H9 (cell line): Measurements from ENCODE around the gene SLC17A5. TPM values are rescaled to one million over a fixed set of nuclear protein-coding genes. Genes with fewer than 3 reads are reported as not detected.

Experiments
- DNase-seq: peaks from one replicate; pipeline ENCODE4 v3.0.0-alpha.2; 2017
- H2AFZ ChIP-seq: one replicate; pipeline ENCODE4 v1.6.1; 2013; ENCODE audit warnings: mild to moderate bottlenecking, low read length, control low read depth, moderate library complexity
- H2AK5ac ChIP-seq: 2 replicates; pipeline ENCODE4 v1.6.1; 2013; ENCODE audit warnings: low read length, control low read depth, mixed read lengths; ENCODE audit not compliant: insufficient read length
- H2BK120ac ChIP-seq: one replicate; pipeline ENCODE4 v1.6.1; 2013; ENCODE audit warnings: low read depth, mild to moderate bottlenecking, low read length, control low read depth, inconsistent platforms; ENCODE audit not compliant: poor library complexity, severe bottlenecking
- H2BK12ac ChIP-seq: 2 replicates; pipeline ENCODE4 v1.6.1; 2013; ENCODE audit warnings: low read length, control low read depth, mixed read lengths, low read depth; ENCODE audit not compliant: insufficient read length
- H2BK15ac ChIP-seq: 2 replicates; pipeline ENCODE4 v1.6.1; 2013; ENCODE audit warnings: low read depth, low read length, control low read depth
- H2BK20ac ChIP-seq: one replicate; pipeline ENCODE4 v1.6.1; 2013; ENCODE audit warnings: low read depth, mild to moderate bottlenecking, low read length, control low read depth, inconsistent platforms; ENCODE audit not compliant: poor library complexity, severe bottlenecking
- H2BK5ac ChIP-seq: 2 replicates; pipeline ENCODE4 v1.6.1; 2013; ENCODE audit warnings: low read length, control low read depth, mixed read lengths; ENCODE audit not compliant: insufficient read length
- H3K14ac ChIP-seq: 2 replicates; pipeline ENCODE4 v1.6.1; 2013; ENCODE audit warnings: low read length, control low read depth; ENCODE audit not compliant: insufficient read depth
- H3K18ac ChIP-seq: 2 replicates; pipeline ENCODE4 v1.6.1; 2013; ENCODE audit warnings: low read depth, mild to moderate bottlenecking, mixed read lengths, low read length, control low read depth; ENCODE audit not compliant: insufficient read length
- H3K23ac ChIP-seq: 2 replicates; pipeline ENCODE4 v1.6.1; 2013; ENCODE audit warnings: low read length, control low read depth, mixed read lengths, low read depth; ENCODE audit not compliant: insufficient read length
- H3K23me2 ChIP-seq: 2 replicates; pipeline ENCODE4 v1.6.1; 2013; ENCODE audit warnings: low read depth, mild to moderate bottlenecking, mixed read lengths, low read length, control low read depth; ENCODE audit not compliant: insufficient read length, poor library complexity, severe bottlenecking
- H3K27ac ChIP-seq: 2 replicates; pipeline ENCODE4 v1.5.1; 2013; ENCODE audit warnings: low read length, control low read depth, mixed read lengths, low read depth; ENCODE audit not compliant: insufficient read length
- H3K27me3 ChIP-seq: 2 replicates; pipeline ENCODE4 v1.6.1; 2013; ENCODE audit warnings: low read length, control low read depth, inconsistent platforms; ENCODE audit not compliant: insufficient read depth
- H3K4ac ChIP-seq: 2 replicates; pipeline ENCODE4 v1.6.1; 2013; ENCODE audit warnings: low read depth, mild to moderate bottlenecking, control low read depth, inconsistent platforms, low read length, moderate library complexity
- H3K4me1 ChIP-seq: 2 replicates; pipeline ENCODE4 v1.6.1; 2013; ENCODE audit warnings: low read length, control low read depth, inconsistent platforms; ENCODE audit not compliant: insufficient read depth
- H3K4me2 ChIP-seq: 2 replicates; pipeline ENCODE4 v1.6.1; 2013; ENCODE audit warnings: low read length, control low read depth, mixed read lengths; ENCODE audit not compliant: insufficient read length, insufficient read depth
- H3K56ac ChIP-seq: 2 replicates; pipeline ENCODE4 v1.6.1; 2013; ENCODE audit warnings: low read depth, mild to moderate bottlenecking, mixed read lengths, low read length, control low read depth; ENCODE audit not compliant: insufficient read length
- H3K79me1 ChIP-seq: 2 replicates; pipeline ENCODE4 v1.6.1; 2013; ENCODE audit warnings: low read depth, mild to moderate bottlenecking, moderate library complexity, low read length, control low read depth, inconsistent platforms; ENCODE audit not compliant: insufficient read depth, poor library complexity, severe bottlenecking
- H3K79me2 ChIP-seq: 2 replicates; pipeline ENCODE4 v1.6.1; 2013; ENCODE audit warnings: low read length, control low read depth, inconsistent platforms; ENCODE audit not compliant: insufficient read depth
- H3K9ac ChIP-seq: 2 replicates; pipeline ENCODE4 v1.6.1; 2013; ENCODE audit warnings: low read length, control low read depth, mixed read lengths; ENCODE audit not compliant: insufficient read length; ENCODE audit errors: extremely low read depth
- H3K9me3 ChIP-seq: one replicate; pipeline ENCODE4 v1.6.1; 2013; ENCODE audit warnings: low read depth, low read length, inconsistent platforms; ENCODE audit not compliant: control insufficient read depth
- H3T11ph ChIP-seq: one replicate; pipeline ENCODE4 v1.6.1; 2013; ENCODE audit warnings: mild to moderate bottlenecking, low read length, control low read depth, inconsistent platforms
- H4K20me1 ChIP-seq: one replicate; pipeline ENCODE4 v1.6.1; 2013; ENCODE audit not compliant: control insufficient read depth, insufficient read length, insufficient read depth
- H4K5ac ChIP-seq: 2 replicates; pipeline ENCODE4 v1.6.1; 2013; ENCODE audit warnings: low read depth, mild to moderate bottlenecking, mixed read lengths, low read length, control low read depth; ENCODE audit not compliant: insufficient read length
- H4K8ac ChIP-seq: replicated peaks from 2 replicates; pipeline ENCODE4 v1.6.1; 2013; ENCODE audit warnings: low read length, control low read depth, mixed read lengths, low read depth; ENCODE audit not compliant: insufficient read length
- H4K91ac ChIP-seq: 2 replicates; pipeline ENCODE4 v1.6.1; 2013; ENCODE audit warnings: low read depth, mild to moderate bottlenecking, moderate library complexity, mixed read lengths, low read length, control low read depth; ENCODE audit not compliant: insufficient read length
- H3K27ac Mint-ChIP-seq, 3 experiments: 2 replicates in 2 of 3; 3 replicates in 1 of 3; pipeline ENCODE4 v1.8.0; 2020 to 2021; ENCODE audit warnings: mixed read lengths in 3 of 3, mild to moderate bottlenecking in 1 of 3, moderate library complexity in 1 of 3
- H3K27me3 Mint-ChIP-seq: 2 replicates; pipeline ENCODE4 v1.8.0; 2021; ENCODE audit warnings: low read depth, mild to moderate bottlenecking, moderate library complexity, mixed read lengths
- H3K36me3 Mint-ChIP-seq, 3 experiments: 2 replicates in 2 of 3; 3 replicates in 1 of 3; pipeline ENCODE4 v1.8.0; 2020 to 2021; ENCODE audit warnings: low read depth in 3 of 3, mixed read lengths in 3 of 3; ENCODE audit not compliant: insufficient read depth in 1 of 3
- H3K4me1 Mint-ChIP-seq, 2 experiments: 2 replicates each; pipeline ENCODE4 v1.8.0; 2020; ENCODE audit warnings: mixed read lengths in 2 of 2
- H3K4me3 Mint-ChIP-seq, 2 experiments: 2 replicates in 1 of 2; 3 replicates in 1 of 2; pipeline ENCODE4 v1.8.0; 2020 to 2021; ENCODE audit warnings: mild to moderate bottlenecking in 2 of 2, mixed read lengths in 2 of 2, moderate library complexity in 1 of 2
- H3K9me3 Mint-ChIP-seq, 2 experiments: 2 replicates in 1 of 2; 3 replicates in 1 of 2; pipeline ENCODE4 v1.8.0; 2020; ENCODE audit warnings: mild to moderate bottlenecking in 2 of 2, mixed read lengths in 2 of 2, moderate library complexity in 1 of 2
- WGBS: extraction: QIAGEN DNeasy Blood & Tissue Kit; methylation state at CpG from one replicate; pipeline ENCODE4 v1.1.7; 2013; ENCODE audit warnings: missing lambda C conversion rate, low lambda C conversion rate, mixed read lengths; ENCODE audit not compliant: insufficient read length; ENCODE audit errors: extremely low coverage; 5-methylcytosine and 5-hydroxymethylcytosine counted together
- total RNA-seq: library from RNA; stranded (reverse); gene quantifications from 2 replicates; pipeline ENCODE4 v1.2.1, GENCODE V29; 2021
- TF ChIP-seq, protein P1 (sequence below): fragments of 200-600 bp; sonication (generic); conservative IDR thresholded peaks from 3 replicates; pipeline ENCODE4 v1.8.0; 2021; ENCODE audit warnings: antibody characterized with exemption, mild to moderate bottlenecking

SLC17A5 gene
- total RNA-seq, 1 experiment from 2014 or later = 8.9 TPM

DNA sequence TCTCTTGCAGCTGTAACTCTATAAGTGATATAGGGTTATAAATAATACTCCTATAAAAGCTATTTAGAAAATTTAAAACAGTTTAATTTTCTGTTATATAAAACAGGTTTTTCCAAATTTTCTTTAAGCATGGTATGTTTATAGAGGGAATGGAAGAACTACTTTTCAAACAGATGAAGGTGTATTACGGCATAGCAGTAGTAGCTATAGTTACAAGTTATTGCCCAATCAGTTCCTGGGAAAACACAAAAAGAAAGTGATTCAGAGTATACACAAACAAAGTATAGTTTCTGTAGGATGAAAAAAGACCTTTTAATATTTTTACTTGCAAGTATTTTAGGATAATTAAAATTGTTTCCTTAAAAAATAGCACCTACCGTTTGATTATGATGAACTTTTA, 9.8 kb downstream of the SLC17A5 start:
- H3K4me1 ChIP-seq = no peaks in the 10 kb centered on the region
- H3K79me1 ChIP-seq = no peaks in the 10 kb centered on the region
- H2BK12ac ChIP-seq = no peak overlapping the region
- TF ChIP-seq, protein P1, sequence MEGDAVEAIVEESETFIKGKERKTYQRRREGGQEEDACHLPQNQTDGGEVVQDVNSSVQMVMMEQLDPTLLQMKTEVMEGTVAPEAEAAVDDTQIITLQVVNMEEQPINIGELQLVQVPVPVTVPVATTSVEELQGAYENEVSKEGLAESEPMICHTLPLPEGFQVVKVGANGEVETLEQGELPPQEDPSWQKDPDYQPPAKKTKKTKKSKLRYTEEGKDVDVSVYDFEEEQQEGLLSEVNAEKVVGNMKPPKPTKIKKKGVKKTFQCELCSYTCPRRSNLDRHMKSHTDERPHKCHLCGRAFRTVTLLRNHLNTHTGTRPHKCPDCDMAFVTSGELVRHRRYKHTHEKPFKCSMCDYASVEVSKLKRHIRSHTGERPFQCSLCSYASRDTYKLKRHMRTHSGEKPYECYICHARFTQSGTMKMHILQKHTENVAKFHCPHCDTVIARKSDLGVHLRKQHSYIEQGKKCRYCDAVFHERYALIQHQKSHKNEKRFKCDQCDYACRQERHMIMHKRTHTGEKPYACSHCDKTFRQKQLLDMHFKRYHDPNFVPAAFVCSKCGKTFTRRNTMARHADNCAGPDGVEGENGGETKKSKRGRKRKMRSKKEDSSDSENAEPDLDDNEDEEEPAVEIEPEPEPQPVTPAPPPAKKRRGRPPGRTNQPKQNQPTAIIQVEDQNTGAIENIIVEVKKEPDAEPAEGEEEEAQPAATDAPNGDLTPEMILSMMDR = no peak
- no peak overlapping the region for H3K14ac ChIP-seq
- no peak overlapping the region for H4K91ac ChIP-seq
- H2BK15ac ChIP-seq = no peak overlapping the region
- H3K23me2 ChIP-seq = no peaks in the 10 kb centered on the region
- H3K4me2 ChIP-seq = no peak overlapping the region
- no peaks in the 10 kb centered on the region for H3K79me2 ChIP-seq
- H3K27me3 ChIP-seq = no peaks in the 10 kb centered on the region
- no peak overlapping the region for H4K8ac ChIP-seq
- H3K23ac ChIP-seq = no peak overlapping the region
- no peak overlapping the region for H2AK5ac ChIP-seq
- H2AFZ ChIP-seq = no peak overlapping the region
- no peak overlapping the region for H2BK5ac ChIP-seq
- no peak overlapping the region for H3K56ac ChIP-seq
- no peak overlapping the region for H3K9ac ChIP-seq
- Mint-ChIP-seq H3K27me3 (no peaks in the 10 kb centered on the region), H3K4me1 (peaks cover 8% of the 10 kb centered on the region in 2 experiments), H3K36me3 (peaks cover 2 to 21% (median 14%) of the 10 kb centered on the region in 3 experiments; a peak in 6 of 7 replicates), H3K9me3 (no peaks in the 10 kb centered on the region), H3K27ac (no peak overlapping the region), H3K4me3 (no peak overlapping the region)
- no peak overlapping the region for H3K27ac ChIP-seq
- no CpG with 5 or more reads among the region's 2 CpGs for WGBS
- H2BK120ac ChIP-seq = no peak overlapping the region
- H4K20me1 ChIP-seq = no peaks in the 10 kb centered on the region
- H3T11ph ChIP-seq = no peak overlapping the region
- no peak overlapping the region for H2BK20ac ChIP-seq
- no peak for DNase-seq
- H3K4ac ChIP-seq = no peak overlapping the region
- H4K5ac ChIP-seq = no peak overlapping the region
- H3K9me3 ChIP-seq = no peaks in the 10 kb centered on the region
- no peak overlapping the region for H3K18ac ChIP-seq
